Fibroblast of pulmonary artery (primary cell): Measurements from ENCODE around the gene CNOT10.
A peak's percentile ranks its signal among the peaks of the same experiment; 100 is the strongest.
"Not testable (repeated sequence)": the region's sequence is repeated elsewhere in the genome, so short reads cannot be mapped to it uniquely, and the experiment has no call there.

Source experiments
- DNase-seq: peaks from one replicate; pipeline ENCODE4 v3.0.0-alpha.2; 2010; ENCODE audit warnings: low read depth
- H3K4me3 ChIP-seq: replicated peaks from 2 replicates; pipeline ENCODE4 v1.5.1; 2011; ENCODE audit warnings: low read depth, mild to moderate bottlenecking, control low read depth, low read length, moderate library complexity
- TF ChIP-seq, protein P1 (sequence below): IDR thresholded peaks from 2 replicates; pipeline ENCODE4 v1.5.1; 2011; ENCODE audit warnings: mild to moderate bottlenecking, control low read depth, low read length, inconsistent platforms; ENCODE audit errors: missing control alignments

The CNOT10 gene

GRCh38 chr3:32781211-32781968, 96.4 kb downstream of the CNOT10 start:
- H3K4me3 ChIP-seq, result peak overlapping the region; percentile 59
- TF ChIP-seq, protein P1, sequence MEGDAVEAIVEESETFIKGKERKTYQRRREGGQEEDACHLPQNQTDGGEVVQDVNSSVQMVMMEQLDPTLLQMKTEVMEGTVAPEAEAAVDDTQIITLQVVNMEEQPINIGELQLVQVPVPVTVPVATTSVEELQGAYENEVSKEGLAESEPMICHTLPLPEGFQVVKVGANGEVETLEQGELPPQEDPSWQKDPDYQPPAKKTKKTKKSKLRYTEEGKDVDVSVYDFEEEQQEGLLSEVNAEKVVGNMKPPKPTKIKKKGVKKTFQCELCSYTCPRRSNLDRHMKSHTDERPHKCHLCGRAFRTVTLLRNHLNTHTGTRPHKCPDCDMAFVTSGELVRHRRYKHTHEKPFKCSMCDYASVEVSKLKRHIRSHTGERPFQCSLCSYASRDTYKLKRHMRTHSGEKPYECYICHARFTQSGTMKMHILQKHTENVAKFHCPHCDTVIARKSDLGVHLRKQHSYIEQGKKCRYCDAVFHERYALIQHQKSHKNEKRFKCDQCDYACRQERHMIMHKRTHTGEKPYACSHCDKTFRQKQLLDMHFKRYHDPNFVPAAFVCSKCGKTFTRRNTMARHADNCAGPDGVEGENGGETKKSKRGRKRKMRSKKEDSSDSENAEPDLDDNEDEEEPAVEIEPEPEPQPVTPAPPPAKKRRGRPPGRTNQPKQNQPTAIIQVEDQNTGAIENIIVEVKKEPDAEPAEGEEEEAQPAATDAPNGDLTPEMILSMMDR, result peak; percentile 50
- peak; percentile 76 for DNase-seq

DNA sequence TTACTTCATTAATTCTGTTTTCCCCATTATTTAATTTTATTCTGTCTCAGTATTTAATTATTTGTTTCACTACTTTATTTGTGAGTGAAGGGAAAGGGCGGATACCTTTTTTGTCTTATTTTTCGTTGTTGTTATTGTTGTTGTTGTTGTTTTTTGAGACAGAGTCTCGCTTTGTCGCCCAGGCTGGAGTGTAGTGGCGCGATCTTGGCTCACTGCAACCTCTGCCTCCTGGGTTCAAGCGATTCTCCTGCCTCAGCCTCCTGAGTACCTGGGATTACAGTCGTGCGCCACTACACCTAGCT, 96.9 kb downstream of the CNOT10 start:
- not testable (repeated sequence) for H3K4me3 ChIP-seq, DNase-seq

GRCh38 chr3:32782407-32782806, 97.4 kb downstream of the CNOT10 start:
- no peak overlapping the region for H3K4me3 ChIP-seq
- TF ChIP-seq, protein P1, result no peak
- no peak for DNase-seq

DNA sequence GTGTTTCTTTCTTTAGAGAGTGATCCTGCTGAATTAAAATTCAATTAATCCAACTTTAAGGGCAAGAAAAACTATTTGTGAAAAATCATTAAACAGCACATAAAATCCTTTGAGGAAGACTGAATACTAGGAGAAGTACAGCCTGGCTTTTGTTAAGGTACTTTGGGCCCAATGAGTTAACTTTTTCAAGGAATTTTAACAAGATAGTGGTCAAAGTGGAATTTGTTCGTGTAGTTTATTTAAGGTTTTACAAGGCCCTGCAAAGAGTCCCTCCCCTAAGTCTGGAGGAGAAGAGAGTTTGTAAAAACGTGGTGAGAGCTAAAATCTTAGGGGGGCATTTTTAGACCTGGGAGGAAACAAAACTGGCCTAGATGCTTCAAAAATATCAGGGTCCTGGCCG, 106.8 kb downstream of the CNOT10 start:
- DNase-seq, result no peak
- TF ChIP-seq, protein P1, result no peak
- no peak overlapping the region for H3K4me3 ChIP-seq

DNA sequence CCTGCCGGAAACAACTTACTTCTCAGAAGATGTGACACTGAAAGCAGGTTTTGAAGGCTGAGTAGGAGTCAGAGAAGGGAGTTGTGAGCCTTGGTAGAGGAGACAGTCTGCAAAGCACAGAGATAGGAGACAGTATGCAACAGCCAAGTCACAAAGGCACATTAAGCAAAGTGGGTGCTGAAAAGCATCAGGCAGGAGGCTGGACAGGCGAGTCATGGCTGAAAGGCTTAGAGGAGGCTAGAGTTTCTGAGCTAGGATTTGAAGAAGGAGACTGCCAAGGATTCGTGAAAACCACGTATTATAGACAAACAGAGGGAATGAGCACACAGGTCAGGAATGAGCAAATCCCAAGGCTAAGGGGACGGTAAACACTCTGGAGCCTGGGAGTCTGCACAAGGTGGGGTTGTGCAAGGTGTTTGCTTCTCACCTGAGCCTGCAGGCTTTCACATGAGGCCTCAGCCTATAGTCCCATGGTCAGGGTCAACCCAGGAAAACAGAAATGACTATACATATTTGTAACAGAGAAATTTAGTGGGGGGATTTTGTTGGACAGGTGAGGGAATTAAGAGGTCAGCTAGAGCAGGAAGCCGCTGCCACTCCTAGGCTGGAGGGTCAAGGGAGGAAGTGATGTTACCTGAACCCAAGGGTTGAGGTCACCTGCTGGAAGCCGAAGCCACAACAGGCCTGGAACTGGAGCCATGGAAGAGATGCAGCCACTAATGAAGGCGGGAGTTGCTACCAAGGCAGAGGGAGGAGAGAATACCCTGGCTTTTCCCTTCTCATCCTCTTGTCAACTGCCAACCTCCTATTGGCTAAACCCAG, 109.7 kb downstream of the CNOT10 start:
- TF ChIP-seq, protein P1, result no peak
- no peak overlapping the region for H3K4me3 ChIP-seq
- DNase-seq, result no peak

GRCh38 chr3:32796384-32796950, 111.5 kb downstream of the CNOT10 start:
- not testable (repeated sequence) for DNase-seq, H3K4me3 ChIP-seq

GRCh38 chr3:32797776-32798175, 112.8 kb downstream of the CNOT10 start:
- TF ChIP-seq, protein P1, result no peak

DNA sequence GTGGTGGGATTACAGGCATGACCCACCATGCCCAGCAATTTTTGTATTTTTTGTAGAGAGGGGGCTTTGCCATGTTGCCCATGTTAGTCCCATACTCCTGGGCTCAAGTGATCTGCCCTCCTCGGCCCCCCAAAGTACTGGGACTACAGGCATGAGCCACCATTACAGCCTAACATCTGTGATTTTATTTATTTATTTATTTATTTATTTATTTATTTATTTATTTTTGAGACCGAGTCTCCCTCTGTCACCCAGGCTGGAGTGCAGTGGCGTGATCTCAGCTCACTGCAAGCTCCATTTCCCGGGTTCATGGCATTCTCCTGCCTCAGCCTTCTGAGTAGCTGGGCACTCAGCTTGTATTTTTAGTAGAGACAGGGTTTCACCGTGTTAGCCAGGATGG, 116.5 kb downstream of the CNOT10 start:
- not testable (repeated sequence) for DNase-seq

More at GRCh38 chr3:32797776-32798175, 112.8 kb downstream of the CNOT10 start:
- DNase-seq, result no peak
- H3K4me3 ChIP-seq, result no peak overlapping the region

More for the DNA sequence above, 116.5 kb downstream of the CNOT10 start:
- not testable (repeated sequence) for H3K4me3 ChIP-seq
